ENCODE data around the gene PIGQ. TPM values are rescaled to one million over a fixed set of nuclear protein-coding genes. Genes with fewer than 3 reads are reported as not detected.

Gene PIGQ
- total and polyA plus RNA-seq, 2 of the 13 experiments (the other 11 are each of a cell fraction or from before 2014, with no cell fraction given), result 7.7 to 19.7 TPM

- DNase-seq (ENCODE audit: low spot score) (no peak), FAIRE-seq (no peak), ATAC-seq (peak; percentile 2)
- Histone ChIP-seq H3K9ac (ENCODE audit: insufficient read depth, low read depth, low read length) (no peak overlapping the region; the same call in 1 of the 2 replicates), H3K27me3 (ENCODE audit: control insufficient read depth in 1 of 2, insufficient read depth in 2 of 2, low read length in 2 of 2) (peaks cover 11 to 34% of the 10 kb centered on the region in 2 experiments; a peak in 4 of 5 replicates), H3K27ac (ENCODE audit: extremely low read length, insufficient read depth, low read length) (peak overlapping the region; percentile 43), H3K4me3 (replicated peaks in 1 of 3; ENCODE audit: insufficient read depth in 1 of 3, low read depth in 2 of 3, low read length in 3 of 3) (peak overlapping the region in 1 of 3 experiments; percentile 67; a peak in 1 of 6 replicates), H3K36me3 (replicated peaks in 1 of 2; ENCODE audit: control insufficient read depth in 1 of 2, insufficient read depth in 2 of 2, low read length in 2 of 2) (no peaks in the 10 kb centered on the region), H3K79me2 (ENCODE audit: insufficient read depth, low read length) (no peaks in the 10 kb centered on the region), H4K20me1 (ENCODE audit: insufficient read depth, low read length) (no peaks in the 10 kb centered on the region), H2AFZ (ENCODE audit: low read length) (no peak overlapping the region), H3K9me3 (ENCODE audit: low read length) (no peaks in the 10 kb centered on the region), H3K4me2 (ENCODE audit: low read depth, low read length) (peak overlapping the region; percentile 85), H3K4me1 (ENCODE audit: insufficient read depth, low read length) (peaks cover 76% of the 10 kb centered on the region)
- ChIA-PET POLR2A (interaction anchor here (0.8 to 2.3 kb wide), 8 partner anchors 9 to 155 kb away, joined by 3 to 17 read pairs (median 5); partner anchors contain the start of gene NHLRC4), CTCF (ENCODE audit: low intra/inter-chr PET ratio, low total read pairs) (no interaction called here)
- TF ChIP-seq SRSF1 (optimal IDR thresholded peaks at IDR 0.05; ENCODE audit: low read depth, low read length) (peak; percentile 13), ZMAT3 (CRISPR knock-in tag; conservative IDR thresholded peaks at IDR 0.05) (0 out of 2 replicates have a peak, but pooled peaks have one; percentile 2), HNRNPL (IDR thresholded peaks at IDR 0.05; ENCODE audit: low read depth, low read length) (peak; percentile 92), ATF2 (CRISPR knock-in tag; IDR thresholded peaks at IDR 0.05) (no peak), ZBTB33 (CRISPR knock-in tag; IDR thresholded peaks at IDR 0.05) (peak; percentile 57)
- BruUV-seq (replicated peaks), result no TSS peak
- intact Hi-C loops (cut with micrococcal nuclease; ENCODE audit: unreplicated experiment) (no loop called here), in situ Hi-C loops (cut with HindIII; ENCODE audit: extremely low pct_ligation_motif_present, low pct_unique_long_range_greater_than_20kb) (no loop called here)
- WGBS (ENCODE audit: low lambda C conversion rate), result 20% methylated on average over 16 of the region's 23 CpGs
Observed at GRCh38 chr16:557463-558297, 12.1 kb upstream of the PIGQ start.

All from HepG2 (cell line).